NCI-H2081 treated with DMSO at 0.1 percent for 48 hours (cell line): Measurements from ENCODE around the gene FTSJ3.
"Not testable (repeated sequence)": the region's sequence is repeated elsewhere in the genome, so short reads cannot be mapped to it uniquely, and the experiment has no call there.

ENCODE experiments used
- DNase-seq: peaks from one replicate; lab custom pipeline; 2025; lab: John Stamatoyannopoulos, UW

The FTSJ3 gene

GRCh38 chr17:63827002-63827800 is at the start of gene FTSJ3, which contains the start of gene PSMC5:
Gene FTSJ3, minus strand, starts transcription at chr17:63827663. Its CDS starts 761 bp downstream, at chr17:63826902.
Gene PSMC5, plus strand, starts transcription at chr17:63827431. Its CDS starts 60 bp downstream, at chr17:63827491.
- peak; percentile 92 for DNase-seq

- DNase-seq, result not testable (repeated sequence)
Observed at GRCh38 chr17:63874693-63875092, 47.2 kb upstream of the FTSJ3 start.

GRCh38 chr17:63874061-63874626 is 46.7 kb upstream of the FTSJ3 start:
- DNase-seq, result not testable (repeated sequence)

- not testable (repeated sequence) for DNase-seq
Observed at GRCh38 chr17:63873577-63873976, 46.1 kb upstream of the FTSJ3 start, which contains the start of gene CSH2. Gene CSH2, minus strand, starts transcription at chr17:63873677. Its CDS starts 63 bp downstream, at chr17:63873614.

- DNase-seq, result not testable (repeated sequence)
Observed at GRCh38 chr17:63871646-63872365, 44.3 kb upstream of the FTSJ3 start.

GRCh38 chr17:63870292-63870665 is 42.8 kb upstream of the FTSJ3 start:
- DNase-seq, result not testable (repeated sequence)

GRCh38 chr17:63869491-63870291 is 42.2 kb upstream of the FTSJ3 start:
- not testable (repeated sequence) for DNase-seq

- DNase-seq, result not testable (repeated sequence)
Observed at GRCh38 chr17:63866625-63867024, 39.2 kb upstream of the FTSJ3 start.

- DNase-seq, result no peak
Observed at GRCh38 chr17:63859257-63859656, 31.8 kb upstream of the FTSJ3 start.

GRCh38 chr17:63856425-63856824 is 29.0 kb upstream of the FTSJ3 start:
- not testable (repeated sequence) for DNase-seq

- no peak for DNase-seq
Observed at GRCh38 chr17:63855185-63855584, 27.7 kb upstream of the FTSJ3 start.

- DNase-seq, result no peak
Observed at GRCh38 chr17:63854709-63855108, 27.2 kb upstream of the FTSJ3 start.

GRCh38 chr17:63853260-63853659 is 25.8 kb upstream of the FTSJ3 start:
- DNase-seq, result no peak

GRCh38 chr17:63850401-63850800 is 22.9 kb upstream of the FTSJ3 start:
- DNase-seq, result no peak

- no peak for DNase-seq
Observed at GRCh38 chr17:63848834-63849689, 21.6 kb upstream of the FTSJ3 start.

GRCh38 chr17:63847525-63848249 is 20.2 kb upstream of the FTSJ3 start:
- no peak for DNase-seq

GRCh38 chr17:63845509-63845908 is 18.0 kb upstream of the FTSJ3 start:
- no peak for DNase-seq

- no peak for DNase-seq
Observed at GRCh38 chr17:63843910-63844677, 16.6 kb upstream of the FTSJ3 start.

GRCh38 chr17:63843387-63843888 is 16.0 kb upstream of the FTSJ3 start:
- not testable (repeated sequence) for DNase-seq
